Measurements from ENCODE around the gene ME3.

DNA sequence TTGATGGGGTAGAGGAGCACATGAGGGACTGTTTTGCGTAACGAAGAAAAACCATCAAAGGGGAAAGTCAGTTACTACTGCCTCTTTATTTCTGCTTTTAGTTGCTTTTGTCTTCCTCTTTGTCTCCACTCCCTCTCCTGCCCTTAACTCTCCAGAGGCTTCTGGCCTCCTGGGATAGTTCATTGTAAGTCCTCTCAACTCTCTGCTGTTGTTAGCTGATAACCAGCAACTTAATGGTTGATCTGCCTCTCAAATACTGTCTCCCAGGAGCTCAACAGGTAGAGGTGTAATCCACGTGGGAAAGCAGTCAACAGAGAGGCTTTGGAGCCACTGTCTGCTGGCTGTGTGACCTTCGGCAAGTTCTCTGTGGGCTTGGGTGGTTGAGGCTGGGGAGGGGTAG is 250.5 kb downstream of the ME3 start:
- TF ChIP-seq NR2F2 (IDR thresholded peaks at IDR 0.05) = no peak
- TF ChIP-seq HNF4G (IDR thresholded peaks at IDR 0.05) = no peak
- TF ChIP-seq, protein P1, sequence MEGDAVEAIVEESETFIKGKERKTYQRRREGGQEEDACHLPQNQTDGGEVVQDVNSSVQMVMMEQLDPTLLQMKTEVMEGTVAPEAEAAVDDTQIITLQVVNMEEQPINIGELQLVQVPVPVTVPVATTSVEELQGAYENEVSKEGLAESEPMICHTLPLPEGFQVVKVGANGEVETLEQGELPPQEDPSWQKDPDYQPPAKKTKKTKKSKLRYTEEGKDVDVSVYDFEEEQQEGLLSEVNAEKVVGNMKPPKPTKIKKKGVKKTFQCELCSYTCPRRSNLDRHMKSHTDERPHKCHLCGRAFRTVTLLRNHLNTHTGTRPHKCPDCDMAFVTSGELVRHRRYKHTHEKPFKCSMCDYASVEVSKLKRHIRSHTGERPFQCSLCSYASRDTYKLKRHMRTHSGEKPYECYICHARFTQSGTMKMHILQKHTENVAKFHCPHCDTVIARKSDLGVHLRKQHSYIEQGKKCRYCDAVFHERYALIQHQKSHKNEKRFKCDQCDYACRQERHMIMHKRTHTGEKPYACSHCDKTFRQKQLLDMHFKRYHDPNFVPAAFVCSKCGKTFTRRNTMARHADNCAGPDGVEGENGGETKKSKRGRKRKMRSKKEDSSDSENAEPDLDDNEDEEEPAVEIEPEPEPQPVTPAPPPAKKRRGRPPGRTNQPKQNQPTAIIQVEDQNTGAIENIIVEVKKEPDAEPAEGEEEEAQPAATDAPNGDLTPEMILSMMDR (IDR thresholded peaks at IDR 0.05; ENCODE audit: low read depth, low read length, missing input control) = no peak

Measured in liver (tissue), 3 donors.